Gastroesophageal sphincter (tissue), 2 donors: Measurements from ENCODE around the gene SKIC2.
"Not testable (repeated sequence)": the region's sequence is repeated elsewhere in the genome, so short reads cannot be mapped to it uniquely, and the experiment has no call there.

Experiments
- EP300 ChIP-seq: sonication (generic); formaldehyde crosslinking; IDR thresholded peaks from one replicate; pipeline ENCODE4 v1.6.1; 2017; ENCODE audit warnings: antibody characterized with exemption, mild to moderate bottlenecking
- POLR2AphosphoS5 ChIP-seq: sonication (generic); formaldehyde crosslinking; IDR thresholded peaks from one replicate; pipeline ENCODE4 v1.6.1; 2017; ENCODE audit warnings: antibody characterized with exemption

DNA sequence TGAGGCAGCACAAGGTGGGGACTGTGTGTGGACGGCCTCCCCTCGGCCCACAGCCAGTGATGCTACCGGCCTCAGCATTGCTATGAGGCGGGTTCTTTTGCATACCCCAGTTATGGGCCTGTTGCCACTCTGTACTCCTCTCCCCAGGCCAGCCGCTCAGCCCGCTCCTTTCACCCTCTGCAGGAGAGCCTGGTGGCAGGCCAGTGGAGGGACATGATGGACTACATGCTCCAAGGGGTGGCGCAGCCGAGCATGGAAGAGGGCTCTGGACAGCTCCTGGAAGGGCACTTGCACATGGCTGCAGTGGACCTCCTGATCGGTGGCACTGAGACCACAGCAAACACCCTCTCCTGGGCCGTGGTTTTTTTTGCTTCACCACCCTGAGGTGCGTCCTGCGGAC is 48.1 kb downstream of the SKIC2 start:
- not testable (repeated sequence) for TF ChIP-seq POLR2AphosphoS5, EP300
